H1 (cell line): ENCODE measurements around the gene RASL10B. TPM values are rescaled to one million over a fixed set of nuclear protein-coding genes. Genes with fewer than 3 reads are reported as not detected.

ENCODE experiments used
- ASH2L ChIP-seq: fragments of 200-600, 300-600 bp; sonication (generic); IDR thresholded peaks from one replicate; pipeline ENCODE4 v1.7.1; 2017; ENCODE audit warnings: low read length
- BCL11A ChIP-seq, 2 experiments: IDR thresholded peaks; one replicate each; pipeline ENCODE4 v1.6.1; 2011; ENCODE audit warnings: low read depth in 2 of 2, low read length in 2 of 2, mild to moderate bottlenecking in 2 of 2
- BRCA1 ChIP-seq: IDR thresholded peaks from 2 replicates; pipeline ENCODE4 v1.6.1; 2012; ENCODE audit warnings: low read depth, low read length, improper control_type of control experiment
- CBX8 ChIP-seq: fragments of 300-800, 300-1000 bp; sonication (generic); IDR thresholded peaks from 2 replicates; pipeline ENCODE4 v1.7.1; 2016; ENCODE audit warnings: low read depth, low read length, borderline replicate concordance
- EGR1 ChIP-seq: IDR thresholded peaks from 2 replicates; pipeline ENCODE4 v1.6.1; 2011; ENCODE audit warnings: low read depth, low read length, borderline replicate concordance
- EZH2 ChIP-seq: fragments of 200-600 bp; sonication (generic); IDR thresholded peaks from 2 replicates; pipeline ENCODE4 v1.7.1; 2012; ENCODE audit warnings: low read depth, mild to moderate bottlenecking, moderate library complexity, low read length, inconsistent platforms; ENCODE audit not compliant: severe bottlenecking
- GABPA ChIP-seq: IDR thresholded peaks from 2 replicates; pipeline ENCODE4 v1.6.1; 2011; ENCODE audit warnings: mild to moderate bottlenecking, low read length, moderate library complexity, borderline replicate concordance; ENCODE audit not compliant: insufficient read depth
- HDAC6 ChIP-seq: IDR thresholded peaks from one replicate; pipeline ENCODE4 v1.7.1; 2012; ENCODE audit warnings: low read depth, mild to moderate bottlenecking, inconsistent platforms, low read length, moderate library complexity
- KDM4A ChIP-seq: IDR thresholded peaks from one replicate; pipeline ENCODE4 v1.7.1; 2012; ENCODE audit warnings: low read depth, mild to moderate bottlenecking, moderate library complexity, low read length, inconsistent platforms; ENCODE audit not compliant: severe bottlenecking
- KDM5A ChIP-seq: fragments of 200-600 bp; IDR thresholded peaks from 2 replicates; pipeline ENCODE4 v1.7.1; 2012; ENCODE audit warnings: mild to moderate bottlenecking, low read length, inconsistent platforms, mixed read lengths
- MAFK ChIP-seq: IDR thresholded peaks from 2 replicates; pipeline ENCODE4 v1.6.1; 2012; ENCODE audit warnings: low read depth, mild to moderate bottlenecking, improper control_type of control experiment, low read length
- POLR2A ChIP-seq, 2 experiments: IDR thresholded peaks; 1 replicate in 1 of 2; 2 replicates in 1 of 2; pipeline ENCODE4 v1.6.1; 2011; ENCODE audit warnings: low read depth in 2 of 2, low read length in 2 of 2, mild to moderate bottlenecking in 2 of 2; ENCODE audit errors: control extremely low read depth in 1 of 2
- POLR2AphosphoS5 ChIP-seq: IDR thresholded peaks from 2 replicates; pipeline ENCODE4 v1.6.1; 2011; ENCODE audit warnings: low read depth, low read length
- RAD21 ChIP-seq, 2 experiments: IDR thresholded peaks in 1 of 2; conservative IDR thresholded peaks in 1 of 2; 2 replicates each; pipeline ENCODE4 v1.6.1; 2011; ENCODE audit warnings: low read depth in 2 of 2, low read length in 2 of 2, improper control_type of control experiment in 1 of 2, inconsistent platforms in 1 of 2, mild to moderate bottlenecking in 1 of 2, moderate library complexity in 1 of 2
- RBBP5 ChIP-seq: IDR thresholded peaks from 2 replicates; pipeline ENCODE4 v1.7.1; 2012; ENCODE audit warnings: low read depth, mild to moderate bottlenecking, inconsistent platforms, low read length, moderate library complexity, borderline replicate concordance
- RFX5 ChIP-seq: IDR thresholded peaks from 2 replicates; pipeline ENCODE4 v1.6.1; 2011; ENCODE audit warnings: low read depth, low read length, improper control_type of control experiment, borderline replicate concordance
- RXRA ChIP-seq: IDR thresholded peaks from 2 replicates; pipeline ENCODE4 v1.6.1; 2011; ENCODE audit warnings: low read depth, mild to moderate bottlenecking, low read length, moderate library complexity; ENCODE audit not compliant: insufficient read depth
- SP2 ChIP-seq: IDR thresholded peaks from 2 replicates; pipeline ENCODE4 v1.6.1; 2012; ENCODE audit warnings: mild to moderate bottlenecking, low read length, inconsistent platforms
- polyA plus RNA-seq, 7 experiments: library from polyadenylated mRNA; depleted of rRNA in 3 of 7; stranded (reverse) in 5 of 7; unstranded in 2 of 7; fragments of >200 nt in 5 of 7; fragments of 200-250 nt in 2 of 7; gene quantifications; 1 replicate in 5 of 7; 2 replicates in 1 of 7; 4 replicates in 1 of 7; pipeline versions ENCODE4 v1.2.1 to v1.2.3, GENCODE V29; 2011 to 2013; ENCODE audit warnings: missing spikeins in 2 of 7, mixed read lengths in 2 of 7
- total RNA-seq: library from RNA; stranded (reverse); fragmentation: NEBNext Ultra II Directional; extraction: Animal tissue kit (Norgen Biotek cat#: 25700); gene quantifications from 2 replicates; pipeline ENCODE4 v1.2.1, GENCODE V29; 2021
- TF ChIP-seq, protein P1 (sequence below): IDR thresholded peaks from 2 replicates; pipeline ENCODE4 v1.6.1; 2011; ENCODE audit warnings: low read length, improper control_type of control experiment

Gene RASL10B
- total and polyA plus RNA-seq, 2 of the 8 experiments (the other 6 are each of a cell fraction or from before 2014, with no cell fraction given): 17.5 to 22.8 TPM

DNA sequence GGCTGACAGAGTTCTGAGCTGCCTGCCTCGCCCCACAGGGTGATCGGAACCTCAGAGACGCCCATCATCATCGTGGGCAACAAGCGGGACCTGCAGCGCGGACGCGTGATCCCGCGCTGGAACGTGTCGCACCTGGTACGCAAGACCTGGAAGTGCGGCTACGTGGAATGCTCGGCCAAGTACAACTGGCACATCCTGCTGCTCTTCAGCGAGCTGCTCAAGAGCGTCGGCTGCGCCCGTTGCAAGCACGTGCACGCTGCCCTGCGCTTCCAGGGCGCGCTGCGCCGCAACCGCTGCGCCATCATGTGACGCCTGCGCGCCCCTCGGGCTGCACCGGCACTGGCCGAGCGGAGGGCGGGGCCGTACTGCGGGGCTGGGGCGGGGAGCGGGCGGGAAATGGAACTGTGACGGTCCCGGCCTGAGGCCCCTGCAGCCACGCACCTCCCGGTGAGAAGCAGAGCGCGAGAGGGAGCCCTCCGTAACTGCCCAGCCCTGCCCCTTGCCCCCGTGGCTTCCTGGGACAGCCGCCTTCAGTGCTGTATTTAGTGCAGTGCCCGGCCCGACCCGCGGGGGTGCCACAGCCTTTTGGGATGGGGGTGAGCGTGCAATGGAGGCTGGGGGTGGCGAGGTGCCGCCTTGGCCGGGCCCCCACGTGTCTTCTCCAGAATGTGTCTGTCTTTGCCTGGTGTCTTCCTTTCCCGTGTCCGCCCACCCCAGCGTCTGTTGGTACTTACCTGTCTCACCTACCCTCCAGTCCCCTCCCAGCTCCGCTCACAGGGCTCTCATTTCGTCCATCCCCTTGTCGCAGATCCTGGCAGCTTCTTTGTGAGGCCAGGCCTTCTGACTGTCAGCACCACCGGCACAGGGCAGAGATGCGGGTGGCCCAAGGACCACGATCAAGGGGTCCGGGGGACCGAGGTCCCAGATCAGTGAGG lies 9.8 kb downstream of the RASL10B start (continued):
- TF ChIP-seq RBBP5 (no peak), SP2 (no peak), RAD21 (IDR thresholded peaks at IDR 0.05 in 1 of 2, conservative IDR thresholded peaks at IDR 0.05 in 1 of 2; ENCODE audit: low read depth in 2 of 2, low read length in 2 of 2) (peak; percentile 2 to 3; a peak in 2 of 4 replicates), EGR1 (no peak), BCL11A (IDR thresholded peaks at IDR 0.05; ENCODE audit: low read depth in 2 of 2, low read length in 2 of 2) (no peak), ASH2L (peak; percentile 67), POLR2AphosphoS5 (0 out of 2 replicates have a peak, but pooled peaks have one; percentile 12), EZH2 (no peak), KDM4A (no peak), HDAC6 (no peak), CBX8 (no peak), POLR2A (IDR thresholded peaks at IDR 0.05; ENCODE audit: control extremely low read depth in 1 of 2, low read depth in 2 of 2, low read length in 2 of 2) (0 out of 3 replicates have a peak, but pooled peaks of 1 of the 2 experiments have one; percentile 6), BRCA1 (no peak), KDM5A (no peak), MAFK (no peak), RXRA (no peak), RFX5 (no peak), GABPA (no peak)
- TF ChIP-seq, protein P1, sequence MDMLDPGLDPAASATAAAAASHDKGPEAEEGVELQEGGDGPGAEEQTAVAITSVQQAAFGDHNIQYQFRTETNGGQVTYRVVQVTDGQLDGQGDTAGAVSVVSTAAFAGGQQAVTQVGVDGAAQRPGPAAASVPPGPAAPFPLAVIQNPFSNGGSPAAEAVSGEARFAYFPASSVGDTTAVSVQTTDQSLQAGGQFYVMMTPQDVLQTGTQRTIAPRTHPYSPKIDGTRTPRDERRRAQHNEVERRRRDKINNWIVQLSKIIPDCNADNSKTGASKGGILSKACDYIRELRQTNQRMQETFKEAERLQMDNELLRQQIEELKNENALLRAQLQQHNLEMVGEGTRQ: peak; percentile 80
